K562 treated with DMSO at 1 percent for 12 hours (cell line): Measurements from ENCODE around the gene SCNN1A. TPM values are rescaled to one million over a fixed set of nuclear protein-coding genes. Genes with fewer than 3 reads are reported as not detected.

Experiments used
- total RNA-seq: library from RNA; unstranded; fragments of 300-600 nt; gene quantifications from 2 replicates; pipeline ENCODE4 v1.2.3, GENCODE V29; 2022; ENCODE audit not compliant: insufficient read depth

The SCNN1A gene
- total RNA-seq: not detected in 2 replicates

GRCh38 chr12:6375269-6376078 is at the start of gene SCNN1A:
Gene SCNN1A (minus strand): TSS chr12:6375563. CDS start chr12:6374783, 780 bp downstream.

DNA sequence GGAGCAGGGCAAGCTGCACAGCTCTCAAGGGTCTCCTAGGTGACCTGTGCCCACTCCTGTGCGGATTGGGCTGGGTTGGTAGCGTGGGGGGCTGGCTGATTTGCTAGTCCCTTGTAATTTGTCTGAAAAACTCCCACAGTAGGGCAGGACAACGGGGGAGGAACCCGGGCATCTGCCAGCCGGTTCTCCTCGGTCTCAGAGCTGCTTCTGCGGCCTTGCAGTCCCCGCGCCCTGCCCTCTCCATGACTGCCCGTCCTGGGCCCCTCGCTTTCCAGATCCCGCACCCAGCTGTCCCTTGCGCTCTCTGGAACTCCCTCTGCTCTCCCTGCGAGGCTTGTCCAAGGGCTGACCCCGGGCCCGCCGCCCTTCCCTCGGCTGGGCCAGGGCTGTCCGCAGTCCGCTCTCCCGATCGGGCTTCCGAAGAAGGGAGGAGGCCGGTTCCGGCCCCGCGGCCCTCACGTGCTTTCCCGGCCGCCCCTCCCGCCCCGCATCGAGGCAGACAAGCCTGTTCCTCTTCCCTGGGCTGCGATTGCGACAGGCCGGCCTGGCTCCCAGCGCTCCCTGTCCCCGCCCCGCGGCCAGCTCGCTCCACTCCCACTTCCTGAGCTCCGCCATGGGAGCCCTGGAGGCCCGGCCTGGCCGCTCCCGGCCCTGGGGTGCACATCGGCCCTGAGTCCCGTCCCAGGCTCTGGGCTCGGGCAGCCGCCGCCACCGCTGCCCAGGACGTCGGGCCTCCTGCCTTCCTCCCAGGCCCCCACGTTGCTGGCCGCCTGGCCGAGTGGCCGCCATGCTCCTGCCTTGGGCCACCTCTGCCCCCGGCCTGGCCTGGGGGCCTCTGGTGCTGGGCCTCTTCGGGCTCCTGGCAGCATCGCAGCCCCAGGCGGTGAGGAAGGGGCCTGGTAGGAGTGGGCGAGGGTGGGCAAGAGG is 8.5 kb upstream of the SCNN1A start, which contains the start of gene LTBR:
TSS of gene LTBR (plus strand) at position 591 of the 927 bp plus-strand sequence. CDS start at position 788, 197 bp downstream.

DNA sequence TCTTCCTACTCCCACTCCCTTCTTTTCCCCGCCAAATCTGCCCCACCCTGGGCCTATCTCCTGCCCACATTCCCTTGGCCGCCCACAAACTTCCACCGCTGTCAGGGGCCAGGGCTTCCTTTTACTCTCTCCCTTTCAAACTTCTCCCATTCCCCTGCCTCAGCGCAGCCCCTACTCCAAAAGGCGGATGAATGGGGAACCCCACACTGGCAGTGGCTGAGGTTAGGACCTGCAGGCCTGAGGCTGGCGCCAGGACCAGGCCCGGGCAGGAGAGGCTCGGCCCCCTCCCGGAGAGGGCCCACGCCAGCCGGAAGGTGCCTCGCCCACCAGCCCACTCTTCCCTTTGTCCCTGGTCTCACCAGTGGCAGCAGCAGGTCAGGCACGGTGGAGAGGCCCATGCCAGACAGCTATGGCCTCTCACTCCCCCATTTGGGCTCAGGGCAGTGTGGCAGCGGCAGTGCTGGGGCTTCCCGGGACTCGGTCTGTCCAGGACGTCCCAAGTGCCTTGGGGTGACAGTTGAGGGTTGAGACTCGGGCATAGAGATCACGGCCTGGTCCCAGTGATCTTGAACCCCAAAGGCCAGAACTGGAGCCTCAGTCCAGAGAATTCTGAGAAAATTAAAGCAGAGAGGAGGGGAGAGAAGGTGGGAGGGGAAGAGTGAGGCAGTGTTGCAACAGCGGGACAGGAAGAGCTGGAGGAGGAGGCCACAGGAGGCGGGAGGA is 33.8 kb downstream of the SCNN1A start, which contains the start of gene TNFRSF1A:
TSS of gene TNFRSF1A (minus strand) at position 660 of the 723 bp plus-strand sequence. CDS start at position 398, 262 bp downstream.

Other genes with a start within 250 kb of the SCNN1A start
- 0.68 TPM in 1 of 2 replicates, not detected in the other for gene CD9, start 175.2 kb downstream of the SCNN1A start, total RNA-seq
- gene PLEKHG6, start 64.9 kb downstream of the SCNN1A start, total RNA-seq: 0.48 and 0.56 TPM in 2 replicates
- gene TNFRSF1A, start 33.5 kb downstream of the SCNN1A start, total RNA-seq: 57.7 and 75.5 TPM in 2 replicates
- gene LTBR, start 8.6 kb upstream of the SCNN1A start, total RNA-seq: 63.6 and 81.4 TPM in 2 replicates
- not detected in 2 replicates for gene CD27, start 69.4 kb upstream of the SCNN1A start, total RNA-seq
- gene TAPBPL, start 76.5 kb upstream of the SCNN1A start, total RNA-seq: 4.0 and 4.1 TPM in 2 replicates
- gene VAMP1, start 95.1 kb upstream of the SCNN1A start, total RNA-seq: 7.3 and 12.2 TPM in 2 replicates
- 103 and 126 TPM in 2 replicates for gene MRPL51, start 117.7 kb upstream of the SCNN1A start, total RNA-seq
- 34.7 and 104 TPM in 2 replicates for gene NCAPD2, start 118.5 kb upstream of the SCNN1A start, total RNA-seq
- 2,249 and 2,330 TPM in 2 replicates for gene GAPDH, start 159.0 kb upstream of the SCNN1A start, total RNA-seq
- 0.77 TPM in 1 of 2 replicates, not detected in the other for gene IFFO1, start 180.5 kb upstream of the SCNN1A start, total RNA-seq
- gene NOP2, start 192.7 kb upstream of the SCNN1A start, total RNA-seq: 9.0 and 35.2 TPM in 2 replicates
- 176 and 289 TPM in 2 replicates for gene CHD4, start 231.8 kb upstream of the SCNN1A start, total RNA-seq